ENCODE results near the gene GOLGA3. TPM values are rescaled to one million over a fixed set of nuclear protein-coding genes. Genes with fewer than 3 reads are reported as not detected.
"Not testable (repeated sequence)": the region's sequence is repeated elsewhere in the genome, so short reads cannot be mapped to it uniquely, and the experiment has no call there.

GOLGA3 gene
- total RNA-seq, 1 donor: 21.9 TPM

DNA sequence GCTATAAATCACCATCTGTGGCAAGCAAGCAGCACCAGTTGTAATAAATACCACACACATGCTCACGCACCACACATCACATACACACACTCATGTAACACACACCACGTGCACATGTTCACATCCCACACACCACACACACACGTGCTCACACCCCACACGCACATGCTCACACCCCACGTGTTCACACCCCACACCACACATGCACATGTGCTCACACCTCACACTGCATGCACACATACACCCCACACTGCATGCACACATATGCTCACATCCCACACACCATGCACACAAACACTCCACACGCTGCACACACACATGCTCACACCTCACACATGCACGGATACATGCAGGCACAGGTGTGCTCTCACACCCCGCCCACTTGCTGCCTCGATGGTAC, 44.1 kb downstream of the GOLGA3 start:
- Histone ChIP-seq H3K9me3 (ENCODE audit: low read depth, low read length) (no peaks in the 10 kb centered on the region), H3K4me3 (ENCODE audit: low read length) (no peak overlapping the region), H3K4me1 (ENCODE audit: insufficient read depth, low read length) (no peaks in the 10 kb centered on the region), H3K27me3 (ENCODE audit: insufficient read depth, low read length) (no peaks in the 10 kb centered on the region)

DNA sequence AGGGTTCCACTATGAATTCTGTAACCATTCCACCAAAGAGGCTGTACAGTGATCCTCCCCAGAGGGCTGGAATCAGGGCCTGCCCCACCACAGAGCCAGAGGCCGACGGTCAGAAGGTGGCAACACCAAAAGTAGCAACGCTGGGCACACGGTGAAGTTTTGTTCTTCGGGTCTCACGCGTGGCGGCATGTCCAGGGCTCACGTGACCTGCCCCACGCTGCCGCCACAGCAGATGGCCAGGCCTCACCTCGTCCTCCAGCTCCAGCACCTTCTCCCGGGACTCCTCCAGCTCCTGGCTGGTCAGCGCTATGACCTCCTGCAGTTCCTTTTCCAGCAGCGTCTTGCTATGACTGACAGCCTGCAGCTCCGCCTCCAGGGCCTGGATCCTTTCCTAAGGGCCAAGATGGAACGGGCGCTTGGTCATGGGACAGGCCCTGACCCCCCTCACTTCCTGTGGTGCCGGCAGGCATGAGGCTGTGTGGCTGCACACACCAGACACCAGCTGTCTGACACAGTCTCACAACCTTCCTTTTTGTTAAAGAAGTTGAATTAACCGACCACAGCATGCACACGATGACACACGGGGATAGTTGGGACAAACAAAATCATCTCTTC, 44.6 kb downstream of the GOLGA3 start:
- Histone ChIP-seq H3K4me3 (ENCODE audit: low read length) (no peak overlapping the region), H3K27me3 (ENCODE audit: insufficient read depth, low read length) (no peaks in the 10 kb centered on the region), H3K9me3 (ENCODE audit: low read depth, low read length) (no peaks in the 10 kb centered on the region), H3K4me1 (ENCODE audit: insufficient read depth, low read length) (no peaks in the 10 kb centered on the region)

GRCh38 chr12:132781938-132782337, 46.7 kb downstream of the GOLGA3 start:
- H3K4me1 ChIP-seq (ENCODE audit: insufficient read depth, low read length): no peaks in the 10 kb centered on the region
- H3K4me3 ChIP-seq (ENCODE audit: low read length): no peak overlapping the region
- H3K27me3 ChIP-seq (ENCODE audit: insufficient read depth, low read length): no peaks in the 10 kb centered on the region

DNA sequence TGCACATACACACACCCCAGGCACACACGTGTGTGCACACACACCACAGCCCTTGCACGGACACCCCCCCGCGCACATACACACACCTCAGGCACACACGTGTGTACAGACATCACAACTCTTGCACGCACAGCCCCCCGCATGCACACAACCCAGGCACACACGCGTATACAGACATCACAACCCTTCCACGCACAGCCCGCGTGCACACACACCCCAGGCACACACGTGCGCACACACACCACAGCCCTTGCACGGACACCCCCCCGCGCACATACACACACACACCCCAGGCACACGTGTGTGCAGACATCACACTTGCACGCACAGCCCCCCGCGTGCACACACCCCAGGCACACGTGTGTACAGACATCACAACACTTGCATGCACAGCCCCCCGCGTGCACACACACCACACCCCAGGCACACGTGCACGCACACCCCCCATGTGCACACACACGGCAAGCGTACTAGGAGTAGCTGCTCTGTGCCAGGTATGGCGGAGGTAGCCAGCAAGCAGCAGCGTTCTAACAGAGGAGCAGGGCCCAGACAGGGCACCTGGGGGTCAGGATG, 48.8 kb downstream of the GOLGA3 start:
- Histone ChIP-seq H3K27me3 (ENCODE audit: insufficient read depth, low read length) (no peaks in the 10 kb centered on the region), H3K9me3 (ENCODE audit: low read depth, low read length) (no peaks in the 10 kb centered on the region), H3K4me3 (ENCODE audit: low read length) (no peak overlapping the region), H3K4me1 (ENCODE audit: insufficient read depth, low read length) (no peaks in the 10 kb centered on the region)

More at GRCh38 chr12:132781938-132782337, 46.7 kb downstream of the GOLGA3 start:
- no peaks in the 10 kb centered on the region for H3K9me3 ChIP-seq (ENCODE audit: low read depth, low read length)

- no peaks in the 10 kb centered on the region for H3K27me3 ChIP-seq (ENCODE audit: insufficient read depth, low read length)
- H3K4me3 ChIP-seq (ENCODE audit: low read length): no peak overlapping the region
- no peaks in the 10 kb centered on the region for H3K9me3 ChIP-seq (ENCODE audit: low read depth, low read length)
- H3K4me1 ChIP-seq (ENCODE audit: insufficient read depth, low read length): peaks cover 9% of the 10 kb centered on the region
Observed at GRCh38 chr12:132777614-132778013, 51.1 kb downstream of the GOLGA3 start.

DNA sequence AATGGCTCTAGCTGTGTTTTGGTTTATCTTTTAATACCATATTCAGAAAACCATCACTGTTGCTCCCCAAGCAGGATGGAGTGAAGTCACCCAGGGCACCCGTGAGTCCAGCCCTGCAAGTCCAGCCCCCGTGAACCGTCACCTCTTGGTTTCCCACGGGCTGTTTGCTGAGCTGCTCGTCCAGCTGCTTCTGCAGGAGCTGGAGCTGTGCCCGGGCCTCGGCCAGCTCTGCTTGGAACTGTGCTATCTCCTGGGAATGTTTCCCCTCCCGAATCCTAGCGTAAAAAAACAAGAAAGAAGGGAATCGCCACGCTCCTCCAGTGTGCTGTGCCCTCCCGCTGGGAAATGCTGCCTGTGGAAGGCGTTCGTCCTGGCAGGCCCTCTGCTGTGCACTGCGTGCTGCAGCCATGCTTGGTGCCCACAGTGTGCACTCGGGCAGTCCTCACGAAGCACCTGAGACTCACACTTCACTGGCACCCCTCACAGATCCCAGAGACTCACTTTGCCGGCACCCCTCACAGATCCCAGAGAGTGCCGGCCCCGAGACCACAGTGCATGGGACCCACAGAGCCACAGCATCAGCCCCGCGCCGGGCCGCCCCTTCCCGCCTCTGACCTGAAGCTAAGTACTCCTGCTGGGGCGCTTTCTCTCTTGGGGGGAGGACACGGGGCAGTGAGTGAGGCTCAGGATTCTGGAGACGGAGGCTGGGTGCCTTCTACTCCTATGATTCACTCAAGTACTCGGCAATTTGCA, 51.7 kb downstream of the GOLGA3 start:
- Histone ChIP-seq H3K9me3 (ENCODE audit: low read depth, low read length) (no peaks in the 10 kb centered on the region), H3K4me1 (ENCODE audit: insufficient read depth, low read length) (peaks cover 13% of the 10 kb centered on the region), H3K27me3 (ENCODE audit: insufficient read depth, low read length) (no peaks in the 10 kb centered on the region), H3K4me3 (ENCODE audit: low read length) (no peak overlapping the region)

DNA sequence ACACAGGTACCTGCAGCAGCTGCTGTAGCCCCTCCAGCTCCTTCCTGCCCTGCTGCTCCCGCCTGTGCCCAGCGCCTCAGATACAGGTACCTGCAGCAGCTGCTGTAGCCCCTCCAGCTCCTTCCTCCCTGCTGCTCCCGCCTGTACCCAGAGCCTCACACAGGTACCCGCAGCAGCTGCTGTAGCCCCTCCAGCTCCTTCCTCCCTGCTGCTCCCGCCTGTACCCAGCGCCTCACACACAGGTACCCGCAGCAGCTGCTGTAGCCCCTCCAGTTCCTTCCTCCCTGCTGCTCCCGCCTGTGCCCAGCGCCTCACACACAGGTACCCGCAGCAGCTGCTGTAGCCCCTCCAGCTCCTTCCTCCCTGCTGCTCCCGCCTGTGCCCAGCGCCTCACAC, 52.4 kb downstream of the GOLGA3 start:
- not testable (repeated sequence) for H3K4me3 ChIP-seq (ENCODE audit: low read length); H3K9me3 ChIP-seq (ENCODE audit: low read depth, low read length); H3K27me3 ChIP-seq (ENCODE audit: insufficient read depth, low read length)
- H3K4me1 ChIP-seq (ENCODE audit: insufficient read depth, low read length): peaks cover 20% of the 10 kb centered on the region

DNA sequence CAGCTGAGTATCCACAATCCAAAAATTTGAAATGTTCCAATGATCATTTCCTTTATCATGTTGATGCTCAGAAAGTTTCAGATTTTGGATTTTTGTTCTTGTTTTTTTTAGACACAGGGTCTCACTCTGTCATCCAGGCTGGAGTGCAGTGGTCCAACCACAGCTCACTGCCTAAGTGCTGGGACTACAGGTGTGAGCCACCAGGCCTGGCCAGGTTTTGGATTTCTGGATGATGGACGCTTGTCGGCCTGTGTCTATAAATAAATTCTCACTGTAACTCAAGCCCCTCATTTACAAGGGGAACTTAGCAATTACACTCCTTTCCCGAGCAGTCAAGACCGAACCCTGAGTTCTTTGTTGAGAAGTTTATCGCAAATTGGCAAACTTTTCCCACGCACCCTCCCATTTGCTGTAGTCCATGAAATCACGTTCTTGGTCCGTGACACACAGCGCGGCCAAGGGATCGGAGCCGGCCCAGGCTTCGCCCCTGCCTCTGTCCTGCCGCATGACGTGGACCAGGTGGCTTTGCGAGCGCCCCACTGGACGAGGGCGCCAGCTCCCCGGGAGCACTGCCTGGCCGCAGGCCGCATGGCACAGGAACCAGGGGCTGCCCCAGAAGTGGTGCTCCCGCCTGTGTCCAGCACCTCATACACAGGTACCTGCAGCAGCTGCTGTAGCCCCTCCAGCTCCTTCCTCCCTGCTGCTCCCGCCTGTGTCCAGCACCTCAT, 53.0 kb downstream of the GOLGA3 start:
- Histone ChIP-seq H3K4me3 (ENCODE audit: low read length) (no peak overlapping the region), H3K27me3 (ENCODE audit: insufficient read depth, low read length) (no peaks in the 10 kb centered on the region), H3K9me3 (ENCODE audit: low read depth, low read length) (no peaks in the 10 kb centered on the region), H3K4me1 (ENCODE audit: insufficient read depth, low read length) (peaks cover 26% of the 10 kb centered on the region)

DNA sequence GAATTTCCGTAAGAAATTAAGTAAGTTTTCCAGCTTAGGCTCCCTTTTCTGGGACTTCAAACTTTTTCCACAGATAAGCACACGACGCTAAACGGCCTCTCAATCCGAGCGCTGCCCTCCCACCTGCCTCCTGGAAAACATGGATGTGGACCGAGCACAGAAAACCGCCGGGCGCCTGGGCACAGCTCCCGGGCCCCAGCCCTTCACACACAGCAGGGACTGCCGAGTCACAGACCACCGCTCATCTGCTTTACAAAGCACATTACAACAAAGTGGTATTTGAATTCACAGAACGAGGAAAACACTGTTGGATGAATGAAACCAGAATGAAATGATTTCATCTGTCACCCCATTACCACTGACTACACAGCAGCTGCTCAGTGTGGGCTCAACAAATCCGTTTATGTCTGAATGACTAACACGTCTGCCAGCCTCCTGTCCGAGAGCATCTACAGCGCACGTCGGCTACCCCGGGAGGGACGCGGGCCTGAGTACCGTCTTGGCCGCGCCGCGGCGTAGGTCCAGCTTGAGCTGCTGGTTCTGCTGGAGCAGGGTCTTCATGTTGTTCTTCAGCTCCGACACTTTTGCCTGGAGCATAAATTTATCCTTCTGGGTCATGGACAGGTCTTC, 53.9 kb downstream of the GOLGA3 start:
- no peaks in the 10 kb centered on the region for H3K9me3 ChIP-seq (ENCODE audit: low read depth, low read length)
- peaks cover 35% of the 10 kb centered on the region for H3K4me1 ChIP-seq (ENCODE audit: insufficient read depth, low read length)

GRCh38 chr12:132774159-132774558, 54.5 kb downstream of the GOLGA3 start:
- H3K27me3 ChIP-seq (ENCODE audit: insufficient read depth, low read length): no peaks in the 10 kb centered on the region
- H3K4me3 ChIP-seq (ENCODE audit: low read length): no peak overlapping the region
- H3K4me1 ChIP-seq (ENCODE audit: insufficient read depth, low read length): peaks cover 41% of the 10 kb centered on the region
- H3K9me3 ChIP-seq (ENCODE audit: low read depth, low read length): no peaks in the 10 kb centered on the region

More for the DNA sequence above, 53.9 kb downstream of the GOLGA3 start:
- Histone ChIP-seq H3K27me3 (ENCODE audit: insufficient read depth, low read length) (no peaks in the 10 kb centered on the region), H3K4me3 (ENCODE audit: low read length) (no peak overlapping the region)

- Histone ChIP-seq H3K4me1 (ENCODE audit: insufficient read depth, low read length) (peaks cover 49% of the 10 kb centered on the region), H3K4me3 (ENCODE audit: low read length) (no peak overlapping the region), H3K27me3 (ENCODE audit: insufficient read depth, low read length) (no peaks in the 10 kb centered on the region), H3K9me3 (ENCODE audit: low read depth, low read length) (no peaks in the 10 kb centered on the region)
Observed at GRCh38 chr12:132773077-132773955, 55.4 kb downstream of the GOLGA3 start.

- no peak overlapping the region for H3K4me3 ChIP-seq (ENCODE audit: low read length)
- H3K4me1 ChIP-seq (ENCODE audit: insufficient read depth, low read length): peaks cover 56% of the 10 kb centered on the region
- H3K27me3 ChIP-seq (ENCODE audit: insufficient read depth, low read length): no peaks in the 10 kb centered on the region
- H3K9me3 ChIP-seq (ENCODE audit: low read depth, low read length): no peaks in the 10 kb centered on the region
Observed at GRCh38 chr12:132772606-132773005, 56.1 kb downstream of the GOLGA3 start.

DNA sequence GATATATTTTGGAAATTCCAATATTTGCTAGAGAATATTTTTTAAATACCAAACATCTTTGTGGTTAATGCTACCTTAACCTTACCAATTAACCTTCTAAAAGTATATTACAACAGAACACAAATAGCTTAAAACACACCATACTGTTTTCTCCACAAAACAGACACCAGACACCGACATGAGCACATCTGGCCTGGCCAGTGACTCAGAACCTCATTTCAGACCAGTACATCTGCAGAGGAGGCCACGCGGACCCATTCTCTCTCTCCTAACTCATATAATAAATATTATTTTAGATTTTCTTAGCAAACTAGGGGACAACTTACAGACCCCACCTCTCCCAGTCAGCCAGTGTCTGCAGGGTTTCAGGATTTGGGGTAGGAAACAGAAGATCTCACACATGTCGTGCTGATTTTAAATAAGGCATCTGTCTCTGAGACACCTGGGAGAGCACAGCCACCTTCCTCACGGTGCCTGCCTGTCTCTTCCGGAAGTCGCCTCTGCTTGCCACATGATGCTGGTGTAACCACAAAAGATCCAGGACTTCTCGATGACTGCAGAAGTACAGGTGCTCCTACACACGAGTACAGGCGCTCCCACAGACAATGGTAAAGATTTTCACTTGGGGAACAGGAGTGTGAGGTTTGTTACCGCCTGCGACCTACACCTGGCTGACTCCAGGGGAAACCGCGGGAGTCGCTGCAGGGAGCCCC, 57.4 kb downstream of the GOLGA3 start:
- H3K4me1 ChIP-seq (ENCODE audit: insufficient read depth, low read length): peaks cover 69% of the 10 kb centered on the region
- H3K4me3 ChIP-seq (ENCODE audit: low read length): no peak overlapping the region
- no peaks in the 10 kb centered on the region for H3K9me3 ChIP-seq (ENCODE audit: low read depth, low read length)
- H3K27me3 ChIP-seq (ENCODE audit: insufficient read depth, low read length): no peaks in the 10 kb centered on the region

Measured in mononuclear cell (primary cell).